Measurements from ENCODE around the gene MYOM1. TPM values are rescaled to one million over a fixed set of nuclear protein-coding genes. Genes with fewer than 3 reads are reported as not detected.

The MYOM1 gene
- total RNA-seq, 1 donor from 2014 or later: 42.6 TPM

DNA sequence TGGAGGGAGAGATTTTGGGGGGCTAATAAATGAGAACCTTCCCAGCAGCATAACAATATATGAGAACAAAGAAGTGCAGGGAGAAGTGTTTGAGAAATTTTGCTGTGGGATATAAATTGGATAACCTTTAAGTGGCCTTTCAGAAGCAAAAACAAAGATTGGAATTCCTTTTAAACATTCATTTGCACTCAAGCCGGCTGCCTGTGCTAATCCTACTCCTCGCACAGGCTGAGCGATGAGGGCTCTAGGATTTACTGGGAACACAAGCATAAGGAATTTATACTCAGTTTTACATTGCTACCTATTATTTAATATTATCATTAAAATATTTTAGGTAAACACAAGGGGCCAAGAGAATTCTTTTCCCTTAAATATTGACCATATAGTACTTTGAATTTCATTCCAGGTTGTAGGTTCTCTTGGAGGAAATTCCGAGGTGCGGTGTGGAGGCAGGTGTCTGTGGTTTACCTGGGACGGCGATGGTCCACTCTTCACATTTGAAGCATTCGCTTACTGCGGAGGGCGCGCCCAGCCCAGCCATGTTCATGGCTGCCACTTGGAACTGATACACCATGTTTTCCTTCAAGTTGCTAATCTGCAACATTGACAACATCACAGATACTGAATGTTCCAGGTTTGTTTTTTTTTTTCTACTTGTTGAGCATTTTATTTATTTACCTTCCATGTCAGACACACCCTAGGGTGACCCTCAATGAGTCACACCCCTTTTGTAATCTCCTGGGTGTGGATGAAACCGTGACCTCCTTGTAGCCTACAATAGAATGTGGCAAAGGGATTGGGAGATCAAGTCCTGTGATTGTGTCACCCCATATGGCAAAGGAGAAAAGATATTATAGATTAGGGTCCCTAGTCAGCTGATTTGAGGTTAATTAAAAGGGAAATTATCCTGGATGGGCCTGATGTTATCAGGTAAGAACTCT is 100.1 kb downstream of the MYOM1 start:
- no peak for DNase-seq (ENCODE audit: low spot score)

DNA sequence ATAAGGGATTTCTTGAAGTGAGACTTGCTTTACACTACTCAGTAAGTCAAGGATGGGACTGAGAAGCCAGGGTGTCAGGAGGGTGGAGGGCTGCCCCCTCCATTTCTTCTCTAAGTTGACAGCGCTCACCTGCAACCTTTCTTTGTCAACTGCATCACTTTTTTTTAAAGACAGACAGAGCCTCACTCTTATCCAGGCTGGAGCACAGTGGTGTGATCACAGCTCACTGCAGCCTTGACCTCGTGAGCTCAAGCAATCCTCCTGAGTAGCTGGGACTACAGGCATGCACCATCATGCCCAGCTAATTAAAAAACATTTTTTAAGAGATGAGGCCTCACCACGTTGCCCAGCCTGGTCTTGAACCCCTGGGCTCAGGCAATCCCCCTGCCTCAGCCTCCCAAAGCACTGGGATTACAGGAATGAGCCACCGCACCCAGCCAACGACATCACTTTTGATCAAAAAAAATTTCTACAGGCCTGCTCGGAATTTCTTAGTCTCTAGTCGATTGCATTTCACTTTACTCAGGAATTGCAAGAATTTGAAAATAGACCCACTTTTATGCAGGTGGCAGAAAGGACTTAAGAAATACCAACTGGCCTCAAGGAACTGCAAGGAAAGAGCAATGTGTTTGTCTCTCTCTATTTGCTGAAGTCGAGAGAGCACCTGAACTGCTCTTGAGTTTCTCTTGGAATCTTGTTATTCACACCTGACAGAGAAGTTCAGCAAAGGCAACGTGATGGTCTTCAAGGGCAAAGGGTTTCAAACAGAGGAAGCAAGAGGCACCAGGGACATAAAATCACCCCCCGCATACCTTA is 101.4 kb downstream of the MYOM1 start:
- no peak for DNase-seq (ENCODE audit: low spot score)

GRCh38 chr18:3117493-3118192 is 102.1 kb downstream of the MYOM1 start:
- no peak for DNase-seq (ENCODE audit: low spot score)

- no peak for DNase-seq (ENCODE audit: low spot score)
These were observed 104.2 kb downstream of the MYOM1 start for GRCh38 chr18:3115447-3116030.

DNA sequence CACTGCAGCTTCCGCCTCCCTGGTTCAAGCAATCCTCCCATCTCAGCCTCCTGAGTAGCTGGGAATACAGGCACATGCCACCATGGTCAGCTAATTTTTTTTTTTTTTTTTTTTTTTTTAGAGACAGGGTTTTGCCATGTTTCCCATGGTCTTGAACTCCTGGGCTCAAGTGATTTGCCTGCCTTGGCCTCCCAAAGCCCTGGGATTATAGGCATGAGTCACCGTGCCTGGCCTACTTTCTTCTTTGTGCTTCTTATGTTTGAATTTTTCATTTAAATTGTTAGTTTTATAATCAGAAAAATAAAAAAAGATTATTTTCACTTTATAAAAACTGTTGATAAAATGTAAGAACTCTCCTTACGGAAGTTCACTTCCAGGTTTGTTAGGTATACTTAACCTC is 105.3 kb downstream of the MYOM1 start:
- DNase-seq (ENCODE audit: low spot score): peak; percentile 85

GRCh38 chr18:3114026-3114425 is 105.7 kb downstream of the MYOM1 start:
- DNase-seq (ENCODE audit: low spot score): no peak

DNA sequence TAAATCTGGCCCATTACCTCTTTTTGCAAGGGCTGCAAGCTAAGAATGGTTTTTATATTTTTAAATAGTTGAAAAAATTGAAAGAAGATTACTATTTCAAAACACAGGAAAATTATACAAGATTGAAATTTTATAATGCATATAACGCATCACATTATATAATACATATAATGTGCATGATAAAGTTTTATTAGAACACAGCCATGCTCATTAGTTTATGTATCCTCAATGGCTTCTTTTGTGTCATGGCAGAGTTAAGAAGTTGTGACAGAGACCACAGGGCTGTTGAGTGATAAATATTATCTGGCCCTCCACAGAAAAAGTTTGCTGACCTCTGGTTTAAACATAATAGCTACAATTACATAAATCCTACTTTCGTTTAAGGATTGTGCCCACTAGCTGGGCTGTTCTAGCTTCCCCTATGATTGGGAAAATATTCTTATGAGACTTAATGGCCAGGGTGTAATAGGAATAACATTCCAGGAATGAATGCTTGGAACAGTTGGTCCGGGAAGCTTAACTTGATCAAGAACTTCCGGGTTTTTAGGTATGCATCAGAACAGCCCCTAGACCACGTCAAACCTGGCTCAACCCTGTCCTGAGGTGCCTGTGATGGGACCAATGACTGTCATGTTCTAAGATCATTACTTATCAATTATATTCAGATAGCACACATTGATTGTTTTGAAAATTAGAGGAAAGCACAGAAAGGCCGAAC is 108.1 kb downstream of the MYOM1 start:
- no peak for DNase-seq (ENCODE audit: low spot score)

- DNase-seq (ENCODE audit: low spot score): no peak
These were observed 109.6 kb downstream of the MYOM1 start for GRCh38 chr18:3110034-3110752.

DNA sequence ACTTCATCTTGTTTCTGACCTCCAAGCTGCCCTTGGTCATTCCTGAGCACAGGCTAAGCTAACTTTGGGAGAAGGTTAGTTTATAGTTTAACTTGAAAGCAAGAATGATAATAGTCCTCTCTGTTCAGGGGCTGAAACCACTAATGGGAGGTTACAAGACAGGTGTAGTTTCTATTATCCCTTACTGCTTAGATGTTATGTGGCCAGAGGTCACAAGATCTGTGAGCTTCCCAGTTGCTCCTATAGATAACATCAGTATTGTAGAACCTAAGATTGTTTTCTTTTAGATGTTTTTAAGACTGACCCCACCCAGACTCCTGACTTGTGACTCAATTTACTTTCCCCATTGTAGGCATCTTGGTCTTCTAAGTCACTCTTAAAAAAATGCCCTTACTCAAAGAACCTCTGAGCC is 112.0 kb downstream of the MYOM1 start:
- no peak for DNase-seq (ENCODE audit: low spot score)

DNA sequence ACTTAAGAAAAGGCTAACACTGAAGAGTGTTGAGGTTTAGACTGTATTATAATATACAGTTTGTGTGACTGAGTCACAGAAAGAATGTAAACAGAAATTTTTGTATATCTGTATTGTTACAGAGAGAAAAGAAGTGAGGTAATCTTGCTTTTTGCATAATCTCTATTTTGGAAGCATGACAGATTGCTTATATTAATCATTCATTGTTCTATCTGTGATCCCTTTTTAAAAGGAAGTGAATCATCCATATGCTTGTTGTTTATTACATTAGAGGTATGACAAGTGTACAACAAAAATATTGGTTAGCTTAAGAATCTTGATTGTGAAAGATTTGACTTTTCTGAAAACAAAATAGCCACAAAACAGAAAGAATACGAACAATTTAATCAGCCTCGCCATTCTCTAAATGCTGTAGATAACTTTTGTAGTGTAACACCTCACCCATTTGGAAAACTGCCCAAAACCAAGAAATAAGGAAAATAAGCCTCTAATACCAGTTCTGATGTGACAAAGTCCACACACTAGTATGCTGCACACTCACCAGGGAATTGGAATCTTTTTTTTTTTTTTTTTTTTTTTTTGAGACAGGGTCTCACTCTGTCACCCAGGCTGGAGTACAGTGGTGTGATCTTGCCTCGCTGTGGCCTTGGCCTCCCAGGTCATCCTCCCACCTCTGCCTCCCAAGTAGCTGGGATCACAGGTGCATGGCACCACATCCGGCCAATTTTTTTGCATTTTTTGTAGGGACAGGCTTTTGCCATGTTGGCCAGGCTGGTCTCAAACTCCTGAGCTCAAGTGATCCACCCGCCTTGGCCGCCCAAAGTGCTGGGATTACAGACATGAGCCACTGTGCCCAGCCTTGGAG is 115.3 kb downstream of the MYOM1 start:
- DNase-seq (ENCODE audit: low spot score): no peak

- DNase-seq (ENCODE audit: low spot score): no peak
These were observed 116.2 kb downstream of the MYOM1 start for GRCh38 chr18:3103576-3103975.

DNA sequence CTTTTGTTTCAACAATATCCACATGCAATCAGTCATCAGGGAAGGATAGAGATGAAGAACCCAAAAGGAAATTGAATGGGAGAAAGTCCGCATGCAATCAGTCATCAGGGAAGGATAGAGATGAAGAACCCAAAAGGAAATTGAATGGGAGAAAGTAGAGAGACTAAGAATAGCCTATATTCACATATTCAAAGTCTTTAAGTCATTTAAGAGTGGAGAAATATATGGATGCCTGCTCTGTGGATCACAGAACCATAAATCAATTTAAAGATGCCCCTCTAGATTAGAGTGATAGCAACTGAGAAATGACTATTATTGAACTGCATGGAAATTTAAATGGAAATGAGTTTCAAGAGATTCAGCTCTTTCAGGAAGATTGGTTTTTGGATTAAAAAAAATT is 116.8 kb downstream of the MYOM1 start:
- no peak for DNase-seq (ENCODE audit: low spot score)

DNA sequence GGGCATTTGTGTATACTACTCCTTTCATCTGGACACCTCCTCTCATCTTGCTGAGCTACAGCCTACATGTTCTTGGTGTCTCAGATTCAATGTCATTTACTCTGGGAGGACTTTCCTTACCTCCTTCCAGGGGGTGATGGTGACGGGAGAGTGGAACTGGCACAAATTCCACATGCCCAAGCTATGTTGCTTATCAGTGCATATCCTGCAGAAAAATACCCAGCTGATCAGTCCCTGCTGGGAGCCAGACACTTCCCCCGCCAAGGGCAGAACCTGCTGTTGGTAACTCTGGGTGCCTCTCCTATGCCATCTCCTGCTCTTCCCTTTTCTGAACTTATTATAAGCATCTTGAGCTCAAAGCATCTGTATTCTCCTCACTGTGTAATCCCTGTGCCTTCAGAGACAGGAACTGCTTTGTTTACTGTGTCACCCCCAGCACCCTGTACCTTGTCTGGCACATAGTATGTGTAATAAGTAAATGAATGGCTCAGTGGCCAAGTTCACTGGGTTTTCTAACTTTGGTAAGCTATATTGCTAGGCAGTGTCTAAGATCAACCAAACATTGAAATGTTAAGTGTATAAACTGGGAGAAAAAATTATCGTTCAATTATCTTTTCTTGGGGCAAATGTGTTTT is 119.2 kb downstream of the MYOM1 start:
- no peak for DNase-seq (ENCODE audit: low spot score)

DNA sequence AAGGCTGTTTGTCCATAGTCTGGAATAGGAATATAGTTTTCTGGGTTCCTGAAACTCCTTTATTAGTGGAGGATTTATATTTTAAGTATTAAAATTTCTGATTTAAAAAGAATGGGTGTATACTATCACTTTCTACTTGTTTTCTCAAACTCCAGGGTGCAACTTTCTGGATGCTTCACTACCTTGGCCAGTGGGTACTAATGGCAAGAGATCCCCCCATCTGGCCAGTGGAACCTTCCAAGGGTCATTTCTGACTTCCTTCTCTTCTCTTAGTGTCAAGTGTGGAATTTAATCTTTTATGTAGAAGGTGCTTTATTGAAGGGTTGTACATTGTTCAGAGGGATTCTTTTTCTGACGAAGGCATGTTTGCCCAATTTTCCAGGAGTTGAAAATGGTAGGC is 120.4 kb downstream of the MYOM1 start:
- DNase-seq (ENCODE audit: low spot score): no peak

GRCh38 chr18:3097082-3097481 is 122.7 kb downstream of the MYOM1 start:
- DNase-seq (ENCODE audit: low spot score): no peak

- no peak for DNase-seq (ENCODE audit: low spot score)
These were observed 123.8 kb downstream of the MYOM1 start for GRCh38 chr18:3095921-3096320.

DNA sequence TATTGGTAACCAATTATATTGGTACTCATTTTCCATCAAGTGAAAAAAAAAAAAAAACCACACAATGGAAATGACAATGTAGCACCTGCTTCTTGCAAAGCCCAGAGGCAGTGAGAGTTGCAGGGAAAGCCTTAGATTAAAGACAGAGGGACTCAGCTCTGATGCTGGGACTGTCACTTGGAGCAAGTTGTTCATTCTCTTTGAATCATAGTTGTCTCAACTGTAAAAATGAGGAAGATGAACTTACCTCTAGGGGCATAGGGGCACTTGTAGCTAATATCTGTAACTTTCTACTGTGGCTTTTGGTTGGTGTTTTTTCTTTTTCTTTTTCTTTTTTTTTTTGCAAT is 125.5 kb downstream of the MYOM1 start:
- no peak for DNase-seq (ENCODE audit: low spot score)

DNA sequence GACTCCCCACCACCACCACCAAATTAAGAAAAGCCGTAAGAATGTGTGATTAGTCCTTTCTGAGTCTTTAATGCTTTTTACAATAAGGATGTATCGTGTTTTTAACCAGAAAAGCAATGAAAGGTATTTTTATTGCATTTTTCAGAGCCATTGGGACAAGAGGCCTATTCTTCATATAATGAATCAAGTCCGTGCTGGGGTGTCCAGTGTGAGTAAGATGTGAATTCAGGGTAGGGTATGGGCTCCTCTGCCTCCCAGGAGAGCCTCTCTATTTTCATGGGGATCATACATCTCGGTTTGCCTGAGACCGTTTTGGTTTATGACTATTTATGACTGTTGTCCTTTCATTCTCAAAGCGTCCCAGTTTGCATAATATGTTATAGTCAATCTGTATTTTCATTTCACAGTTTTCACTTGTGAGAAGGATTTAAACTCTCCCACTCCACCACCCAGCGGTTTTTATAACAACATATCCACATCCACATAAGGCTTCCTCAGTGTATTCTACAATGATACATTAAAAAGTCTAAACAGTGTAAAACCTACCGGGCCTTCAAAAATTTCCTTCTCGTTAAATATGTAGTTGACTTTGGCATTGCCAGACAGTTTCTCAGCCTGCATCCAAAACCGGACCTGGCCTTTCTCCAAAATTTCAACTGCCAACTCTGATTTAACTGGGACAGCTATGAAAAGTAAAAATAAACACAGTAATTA is 126.0 kb downstream of the MYOM1 start:
- no peak for DNase-seq (ENCODE audit: low spot score)

Measured in umbilical cord (tissue), 2 donors.